KOPT-K1 (cell line): ENCODE data around the gene PPP2R5E.
A peak's percentile ranks its signal among the peaks of the same experiment; 100 is the strongest.

Experiments
- H3K27ac ChIP-seq: fragments of 200-600 bp; sonication (generic); 2 replicates; pipeline ENCODE4 v1.5.1; 2016; ENCODE audit warnings: antibody characterized with exemption, mild to moderate bottlenecking, low read depth, low read length; ENCODE audit not compliant: poor library complexity, severe bottlenecking
- H3K36me3 ChIP-seq: fragments of 200-600 bp; sonication (generic); 2 replicates; pipeline ENCODE4 v1.5.1; 2017; ENCODE audit warnings: antibody characterized with exemption, mild to moderate bottlenecking, low read length, moderate library complexity; ENCODE audit not compliant: insufficient read depth
- H3K9me3 ChIP-seq: fragments of 200-600 bp; sonication (generic); 2 replicates; pipeline ENCODE4 v1.5.1; 2017; ENCODE audit warnings: antibody characterized with exemption, low read length, mild to moderate bottlenecking; ENCODE audit not compliant: insufficient read depth, poor library complexity, severe bottlenecking

PPP2R5E gene

DNA sequence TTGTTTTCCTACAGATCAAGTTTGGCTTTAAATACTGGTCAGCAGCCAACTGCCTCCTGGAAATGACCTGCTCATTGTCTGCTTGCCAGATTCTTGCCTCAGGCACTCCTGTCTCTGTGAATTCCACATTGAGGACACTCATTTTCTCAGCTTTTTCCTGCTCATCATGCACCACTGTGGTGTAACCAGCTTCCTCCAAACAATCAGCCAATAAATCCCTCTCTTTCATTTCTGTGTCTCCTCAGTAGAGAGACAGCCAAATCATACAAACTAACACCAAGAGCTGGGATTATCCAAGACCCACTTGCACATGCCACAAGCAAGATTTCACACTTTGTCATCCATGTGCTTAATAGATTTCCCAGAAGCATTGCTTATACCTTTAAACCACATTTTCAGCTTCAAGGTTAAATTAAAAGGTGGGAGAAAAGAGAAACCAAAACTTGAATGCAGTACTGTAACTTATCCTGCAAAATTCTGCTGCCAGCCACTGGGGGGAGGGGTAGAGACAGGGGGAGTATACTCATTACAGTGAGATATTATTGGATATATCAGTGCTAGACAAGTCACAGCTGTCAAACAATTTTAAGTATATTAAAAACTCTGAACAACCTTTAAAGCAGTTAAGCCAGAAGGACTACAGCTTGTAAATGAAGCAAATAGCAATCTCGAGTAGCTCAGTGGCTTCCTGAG, 105.0 kb downstream of the PPP2R5E start:
- H3K36me3 ChIP-seq, result no peaks in the 10 kb centered on the region
- H3K9me3 ChIP-seq, result no peaks in the 10 kb centered on the region
- peak overlapping the region; percentile 57 for H3K27ac ChIP-seq

DNA sequence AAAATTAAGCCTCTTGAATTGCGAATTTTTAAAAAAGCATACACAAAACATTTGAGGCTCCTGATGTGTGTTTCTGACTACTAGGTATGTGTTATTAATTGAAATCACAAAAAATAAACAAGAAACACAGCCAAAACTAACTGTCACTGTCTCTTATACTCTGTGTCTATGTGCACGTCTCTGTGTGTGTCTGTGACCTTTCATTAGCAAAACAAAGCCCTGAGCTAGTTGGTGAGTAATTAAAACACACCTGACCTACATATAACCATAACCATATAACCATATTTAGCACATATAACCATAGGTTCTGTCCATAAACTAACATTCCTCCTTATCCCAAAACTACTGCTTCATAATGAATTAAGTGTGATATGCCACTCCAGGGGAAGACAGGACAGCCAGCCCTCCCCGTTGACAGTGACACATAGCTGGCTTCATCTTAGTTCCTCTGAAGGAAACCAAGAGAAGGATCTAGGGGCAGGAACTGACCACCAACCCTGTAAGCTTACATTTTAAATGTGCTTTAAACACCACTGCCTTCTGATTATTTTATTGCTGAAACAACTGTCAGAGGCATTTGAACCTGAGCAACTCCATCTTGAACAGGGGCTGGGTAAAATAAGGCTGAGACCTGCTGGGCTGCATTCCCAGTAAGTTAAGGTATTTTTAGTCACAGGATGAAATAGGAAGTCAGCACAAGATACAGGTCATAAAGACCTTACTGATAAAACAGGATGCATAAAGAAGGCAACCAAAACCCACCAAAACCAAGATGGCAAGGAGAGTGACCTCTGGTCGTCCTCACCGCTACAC, 106.7 kb downstream of the PPP2R5E start:
- H3K27ac ChIP-seq, result no peak overlapping the region
- H3K36me3 ChIP-seq, result no peaks in the 10 kb centered on the region
- no peaks in the 10 kb centered on the region for H3K9me3 ChIP-seq

DNA sequence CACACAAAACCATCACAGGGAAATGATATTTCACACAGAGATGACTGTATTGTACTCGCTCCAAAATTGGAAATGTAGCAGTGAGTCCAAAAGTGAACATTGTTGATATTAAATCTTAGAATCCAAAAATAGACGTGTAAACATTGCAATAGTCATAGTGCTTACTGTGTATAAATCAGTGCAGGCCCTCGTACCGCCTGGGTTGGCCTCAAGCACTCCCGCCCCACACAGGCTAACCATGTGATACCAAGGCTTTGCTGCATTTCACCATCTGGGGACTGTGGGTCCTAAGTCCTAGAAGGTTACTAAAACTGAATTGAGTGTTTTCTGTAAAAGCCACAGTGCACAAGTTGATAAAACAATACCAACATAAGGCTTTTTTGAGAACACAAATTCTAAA, 107.3 kb downstream of the PPP2R5E start:
- H3K27ac ChIP-seq, result no peak overlapping the region
- no peaks in the 10 kb centered on the region for H3K36me3 ChIP-seq
- no peaks in the 10 kb centered on the region for H3K9me3 ChIP-seq

DNA sequence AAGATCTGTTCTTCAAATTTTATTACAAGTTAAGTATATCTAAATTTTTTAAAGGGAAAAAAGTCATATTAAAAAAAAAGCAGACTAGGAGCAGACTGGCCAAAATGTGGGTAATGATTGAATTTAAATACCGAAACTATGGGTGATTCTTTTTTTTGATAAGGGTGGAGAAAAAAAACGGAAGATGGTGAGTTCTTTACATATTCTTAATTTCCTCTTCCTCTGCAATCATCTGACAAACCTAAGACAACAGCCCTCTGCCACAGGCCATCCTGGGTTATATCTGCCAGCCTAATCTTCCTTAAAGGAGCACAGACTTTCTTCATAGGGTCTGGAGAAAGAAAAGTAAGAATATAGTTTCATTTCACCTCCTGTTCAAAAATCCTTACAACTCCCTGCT, 108.0 kb downstream of the PPP2R5E start:
- H3K36me3 ChIP-seq, result no peaks in the 10 kb centered on the region
- H3K9me3 ChIP-seq, result no peaks in the 10 kb centered on the region
- no peak overlapping the region for H3K27ac ChIP-seq

DNA sequence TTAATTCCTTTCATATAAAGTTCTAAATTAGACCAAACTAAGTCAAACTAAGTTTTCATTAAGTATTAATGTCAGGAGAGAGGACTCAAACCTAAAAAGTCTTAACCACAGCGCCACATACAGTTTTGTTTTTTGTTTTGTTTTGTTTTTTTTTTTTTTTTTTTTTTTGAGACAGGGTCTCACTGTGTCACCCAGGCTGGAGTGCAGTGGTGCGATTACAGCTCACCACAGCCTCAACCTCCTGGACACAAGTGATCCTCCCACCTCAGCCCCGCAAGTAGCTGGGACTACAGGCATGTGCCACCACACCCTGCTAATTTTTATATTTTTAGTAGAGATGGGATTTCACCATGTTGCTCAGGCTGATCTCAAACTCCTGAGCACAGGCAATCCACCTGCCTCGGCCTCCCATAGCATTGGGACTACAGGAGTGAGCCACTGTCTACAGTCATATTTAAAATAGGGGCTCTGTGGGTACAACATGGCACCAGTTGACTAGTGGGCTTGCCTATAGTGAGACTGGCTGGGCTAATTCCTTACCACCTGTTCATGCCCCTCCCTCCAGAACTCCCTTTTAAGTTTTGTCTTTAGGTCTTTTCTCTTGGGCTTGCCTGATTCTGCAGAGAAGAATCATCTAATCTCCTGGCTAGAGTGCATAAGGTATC, 110.2 kb downstream of the PPP2R5E start:
- Histone ChIP-seq H3K27ac (no peak overlapping the region), H3K9me3 (no peaks in the 10 kb centered on the region), H3K36me3 (no peaks in the 10 kb centered on the region)

DNA sequence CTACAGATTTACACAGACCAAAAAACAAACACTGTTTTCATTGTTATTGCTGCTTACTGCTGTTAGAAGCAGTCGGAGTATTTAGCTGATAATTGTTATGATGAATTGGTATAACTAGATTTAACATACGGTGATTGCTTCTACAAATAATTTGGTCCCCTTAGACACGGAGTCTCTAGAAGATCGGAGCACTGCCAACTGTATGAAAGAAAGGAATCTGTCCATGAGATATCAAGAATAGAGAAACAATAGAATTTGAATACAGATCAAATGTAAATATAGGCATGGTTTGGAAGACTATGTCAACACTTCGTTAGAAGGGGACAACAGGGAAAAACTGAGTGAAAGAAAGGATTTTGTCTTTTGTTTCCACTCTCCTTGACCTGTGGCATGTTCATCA, 110.9 kb downstream of the PPP2R5E start:
- H3K27ac ChIP-seq, result no peak overlapping the region

DNA sequence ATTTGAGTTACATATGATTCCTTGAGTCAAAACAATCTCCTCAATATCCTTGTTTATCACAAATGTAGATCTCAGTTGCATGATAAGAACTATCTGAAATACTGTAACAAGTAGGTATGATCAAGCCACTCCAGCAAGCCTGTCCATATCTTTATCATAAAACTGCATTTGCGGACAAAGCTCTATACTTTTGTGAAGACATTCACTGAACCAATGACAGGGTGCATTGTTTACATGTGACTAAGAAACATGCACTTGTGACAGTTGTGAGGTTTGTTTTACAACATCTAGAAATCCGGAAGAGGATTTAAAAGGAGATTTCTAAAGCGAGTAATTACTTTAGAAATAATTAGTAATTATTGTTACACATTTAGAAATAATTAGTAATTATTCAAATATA, 111.7 kb downstream of the PPP2R5E start:
- Histone ChIP-seq H3K9me3 (no peaks in the 10 kb centered on the region), H3K27ac (no peak overlapping the region), H3K36me3 (no peaks in the 10 kb centered on the region)

More for the DNA sequence above, 110.9 kb downstream of the PPP2R5E start:
- Histone ChIP-seq H3K36me3 (no peaks in the 10 kb centered on the region), H3K9me3 (no peaks in the 10 kb centered on the region)

DNA sequence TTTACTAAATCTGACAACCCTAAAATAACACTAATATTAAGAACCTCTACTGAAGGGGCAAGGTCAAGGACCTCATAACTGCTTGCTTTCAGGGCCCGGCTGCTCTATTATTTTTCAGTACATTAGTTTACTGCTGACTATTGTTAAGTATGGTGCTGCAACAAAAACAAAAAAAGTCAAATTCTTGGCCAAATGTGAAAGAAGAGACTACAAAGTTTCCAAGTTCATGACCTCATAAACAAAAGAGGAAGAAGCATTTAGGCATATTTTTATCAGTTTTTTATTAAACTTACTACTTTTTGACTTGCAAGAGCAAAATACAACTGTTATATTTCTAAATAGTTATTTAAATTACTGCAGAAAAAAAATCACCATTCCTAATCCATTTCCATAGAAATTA, 114.7 kb downstream of the PPP2R5E start:
- H3K36me3 ChIP-seq, result no peaks in the 10 kb centered on the region
- no peak overlapping the region for H3K27ac ChIP-seq
- H3K9me3 ChIP-seq, result no peaks in the 10 kb centered on the region

DNA sequence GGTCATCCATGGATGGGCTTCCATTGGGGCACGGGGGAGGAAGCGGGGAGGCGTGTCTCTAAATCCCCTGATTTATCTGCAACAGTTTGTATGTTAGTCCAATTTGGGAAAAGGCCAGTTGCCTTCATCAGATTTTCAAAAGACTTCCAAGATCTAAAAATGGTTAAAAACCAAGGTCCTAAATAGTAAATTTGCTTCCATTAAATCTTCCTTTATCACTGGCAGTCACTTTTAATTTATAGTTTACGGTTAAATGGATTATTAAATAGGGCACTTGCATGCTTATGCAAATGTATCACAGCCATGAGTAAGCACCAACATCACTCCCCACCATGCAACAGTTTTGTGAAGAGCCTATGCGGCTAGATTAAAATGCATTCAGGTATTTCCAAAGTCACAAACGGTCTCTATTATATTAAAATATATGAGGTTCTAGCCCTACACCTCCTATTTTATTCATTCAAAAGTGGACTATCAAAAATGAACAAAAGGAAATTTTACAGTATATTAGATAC, 116.3 kb downstream of the PPP2R5E start:
- no peak overlapping the region for H3K27ac ChIP-seq
- no peaks in the 10 kb centered on the region for H3K9me3 ChIP-seq
- H3K36me3 ChIP-seq, result peaks cover 4% of the 10 kb centered on the region; the same call in 1 of the 2 replicates

DNA sequence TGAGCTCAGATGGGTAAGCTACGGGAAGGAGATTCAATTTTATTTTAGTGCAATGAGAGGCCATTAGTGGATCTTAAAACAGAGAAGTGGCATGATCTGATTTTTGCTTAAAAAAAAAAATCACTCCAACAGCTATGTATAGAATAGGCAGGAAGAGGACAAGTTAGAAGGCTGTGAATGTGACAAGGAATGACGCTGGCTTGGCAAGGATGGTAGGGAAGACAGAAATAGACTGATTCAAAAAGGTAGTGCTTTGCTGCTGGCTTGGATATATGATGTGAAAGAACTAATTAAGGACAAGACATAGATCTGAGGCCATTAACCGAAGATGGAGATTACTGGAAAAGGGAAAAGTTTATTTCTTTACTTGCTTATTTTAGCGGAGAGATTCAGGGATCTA, 119.3 kb downstream of the PPP2R5E start:
- H3K27ac ChIP-seq, result no peak overlapping the region
- H3K36me3 ChIP-seq, result peaks cover 32% of the 10 kb centered on the region
- H3K9me3 ChIP-seq, result no peaks in the 10 kb centered on the region

DNA sequence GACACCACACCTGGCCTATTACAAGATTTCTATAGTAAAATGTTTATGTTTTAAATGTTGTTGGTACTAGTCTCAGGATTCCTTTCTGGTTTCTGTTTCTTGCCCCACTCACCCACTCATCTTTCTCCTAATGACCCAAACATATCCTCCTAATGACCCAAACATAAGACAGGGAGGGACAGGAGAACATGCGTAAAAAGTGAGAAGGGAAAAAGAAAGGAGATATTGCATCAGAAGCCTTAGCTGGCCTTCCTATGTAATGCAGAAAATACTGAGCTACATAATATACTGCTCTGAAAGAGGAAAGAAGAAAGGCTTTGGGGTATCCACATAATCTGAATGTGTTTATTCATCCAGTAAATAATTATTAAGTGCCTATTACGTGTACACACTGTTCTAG, 119.8 kb downstream of the PPP2R5E start:
- H3K27ac ChIP-seq, result no peak overlapping the region
- H3K9me3 ChIP-seq, result no peaks in the 10 kb centered on the region
- peaks cover 33% of the 10 kb centered on the region for H3K36me3 ChIP-seq

DNA sequence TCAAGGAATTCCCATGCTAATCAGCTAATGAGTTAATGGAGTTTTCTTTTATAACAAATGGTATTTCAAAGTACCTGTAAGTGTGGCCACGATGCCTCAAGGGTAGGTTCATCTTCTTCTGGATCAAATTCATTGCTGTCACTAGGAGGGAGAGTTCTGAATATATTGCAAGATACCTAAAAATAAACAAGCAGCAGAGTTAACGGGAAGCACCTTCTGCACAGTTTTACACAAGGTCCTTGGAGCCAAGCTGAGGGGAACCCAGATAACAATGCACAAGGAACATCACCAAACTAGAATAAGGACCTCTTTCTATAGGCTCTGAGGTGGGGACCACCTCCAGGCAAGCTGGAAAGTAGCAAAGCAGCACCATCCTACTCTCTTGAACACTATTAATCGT, 121.3 kb downstream of the PPP2R5E start:
- Histone ChIP-seq H3K9me3 (no peaks in the 10 kb centered on the region), H3K36me3 (peaks cover 33% of the 10 kb centered on the region), H3K27ac (no peak overlapping the region)

DNA sequence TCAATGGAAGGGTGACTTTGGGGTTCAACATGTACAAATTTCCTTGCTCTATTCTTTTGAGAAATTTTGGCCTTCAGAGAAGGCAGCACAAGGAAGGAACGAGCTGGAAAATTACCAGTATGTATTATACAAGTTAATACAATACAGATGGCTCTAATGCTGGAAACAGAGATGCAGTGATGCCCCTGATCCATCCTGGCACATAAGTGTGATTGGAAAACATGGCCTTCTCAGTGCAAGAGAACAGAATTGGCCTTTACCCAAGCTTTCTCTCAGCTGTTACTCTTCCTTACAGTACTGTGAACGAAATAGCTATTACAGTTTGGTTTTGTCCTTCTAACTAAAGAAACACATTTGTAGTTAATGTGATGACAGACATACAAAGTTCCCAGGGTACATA, 122.0 kb downstream of the PPP2R5E start:
- Histone ChIP-seq H3K9me3 (no peaks in the 10 kb centered on the region), H3K36me3 (peaks cover 33% of the 10 kb centered on the region), H3K27ac (no peak overlapping the region)

DNA sequence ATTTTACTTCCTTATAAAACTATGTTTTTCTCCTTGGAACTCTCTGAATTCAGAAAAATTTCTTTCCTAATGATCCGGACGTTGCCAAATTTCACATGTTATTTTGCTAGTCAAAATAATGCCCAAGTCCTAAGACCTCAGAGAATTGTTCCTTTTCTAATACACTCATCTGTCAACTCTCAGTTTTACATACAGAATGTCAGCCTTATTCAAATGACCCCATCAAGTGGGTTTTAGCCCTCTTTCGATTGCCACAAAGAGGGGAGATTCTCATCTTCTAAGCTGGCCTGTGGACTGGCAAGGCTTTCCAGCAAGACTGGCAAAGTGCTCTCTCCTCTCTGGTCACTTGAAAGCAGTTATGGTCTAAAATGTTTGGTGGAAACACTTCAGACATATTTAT, 125.2 kb downstream of the PPP2R5E start:
- Histone ChIP-seq H3K9me3 (no peaks in the 10 kb centered on the region), H3K36me3 (peaks cover 45% of the 10 kb centered on the region), H3K27ac (no peak overlapping the region)

DNA sequence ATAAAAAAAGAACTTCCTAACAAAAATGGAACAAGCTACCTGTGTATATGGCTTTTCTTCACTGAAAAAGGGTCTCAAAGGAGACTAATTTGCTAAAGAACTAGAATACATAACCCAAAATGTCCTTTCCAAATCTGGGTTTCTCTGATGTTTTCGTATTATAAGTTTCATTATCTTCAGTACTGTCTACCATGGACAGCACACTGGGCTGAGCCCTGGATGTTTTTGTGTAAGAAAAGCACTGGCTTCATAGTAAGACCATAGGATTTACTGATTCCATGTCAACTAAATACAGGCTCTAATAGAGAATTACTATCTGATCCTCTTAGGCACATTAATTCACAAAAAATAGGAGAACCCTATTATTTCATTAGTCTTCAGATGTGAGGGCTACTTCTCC, 130.2 kb downstream of the PPP2R5E start:
- peaks cover 44% of the 10 kb centered on the region for H3K36me3 ChIP-seq
- H3K27ac ChIP-seq, result no peak overlapping the region
- H3K9me3 ChIP-seq, result no peaks in the 10 kb centered on the region
